Stomach (tissue), 4 donors: ENCODE data around the gene TMEM207.

Experiments
- CTCF ChIP-seq, 7 experiments: fragments of 450-650 bp in 4 of 7; fragments of 200-600 bp in 3 of 7; sonication (generic) in 3 of 7; IDR thresholded peaks; one replicate each; pipeline ENCODE4 v1.5.1; 2016 to 2019; ENCODE audit warnings: antibody characterized with exemption in 7 of 7, control low read depth in 2 of 7, mild to moderate bottlenecking in 1 of 7
- POLR2A ChIP-seq, 4 donors: fragments of 450-650 bp; IDR thresholded peaks; one replicate each; pipeline ENCODE4 v1.6.1; 2016; ENCODE audit warnings: antibody characterized with exemption in 4 of 4, control low read depth in 2 of 4, mild to moderate bottlenecking in 1 of 4, moderate library complexity in 1 of 4

- no peak for TF ChIP-seq CTCF (IDR thresholded peaks at IDR 0.05)
- TF ChIP-seq POLR2A (IDR thresholded peaks at IDR 0.05) = no peak
Measured at GRCh38 chr3:190382082-190382481, 67.6 kb downstream of the TMEM207 start.
